GM20000 (cell line): ENCODE results near the gene CDHR3.

ENCODE experiments used
- DNase-seq: peaks from one replicate; pipeline ENCODE4 v3.0.0; 2012; ENCODE audit warnings: low spot score
- TF ChIP-seq, protein P1 (sequence below): IDR thresholded peaks from 2 replicates; pipeline ENCODE4 v1.5.1; 2012; ENCODE audit warnings: mild to moderate bottlenecking, control low read depth; ENCODE audit errors: extremely low read depth, missing control alignments

CDHR3 gene, protein sequence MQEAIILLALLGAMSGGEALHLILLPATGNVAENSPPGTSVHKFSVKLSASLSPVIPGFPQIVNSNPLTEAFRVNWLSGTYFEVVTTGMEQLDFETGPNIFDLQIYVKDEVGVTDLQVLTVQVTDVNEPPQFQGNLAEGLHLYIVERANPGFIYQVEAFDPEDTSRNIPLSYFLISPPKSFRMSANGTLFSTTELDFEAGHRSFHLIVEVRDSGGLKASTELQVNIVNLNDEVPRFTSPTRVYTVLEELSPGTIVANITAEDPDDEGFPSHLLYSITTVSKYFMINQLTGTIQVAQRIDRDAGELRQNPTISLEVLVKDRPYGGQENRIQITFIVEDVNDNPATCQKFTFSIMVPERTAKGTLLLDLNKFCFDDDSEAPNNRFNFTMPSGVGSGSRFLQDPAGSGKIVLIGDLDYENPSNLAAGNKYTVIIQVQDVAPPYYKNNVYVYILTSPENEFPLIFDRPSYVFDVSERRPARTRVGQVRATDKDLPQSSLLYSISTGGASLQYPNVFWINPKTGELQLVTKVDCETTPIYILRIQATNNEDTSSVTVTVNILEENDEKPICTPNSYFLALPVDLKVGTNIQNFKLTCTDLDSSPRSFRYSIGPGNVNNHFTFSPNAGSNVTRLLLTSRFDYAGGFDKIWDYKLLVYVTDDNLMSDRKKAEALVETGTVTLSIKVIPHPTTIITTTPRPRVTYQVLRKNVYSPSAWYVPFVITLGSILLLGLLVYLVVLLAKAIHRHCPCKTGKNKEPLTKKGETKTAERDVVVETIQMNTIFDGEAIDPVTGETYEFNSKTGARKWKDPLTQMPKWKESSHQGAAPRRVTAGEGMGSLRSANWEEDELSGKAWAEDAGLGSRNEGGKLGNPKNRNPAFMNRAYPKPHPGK

DNA sequence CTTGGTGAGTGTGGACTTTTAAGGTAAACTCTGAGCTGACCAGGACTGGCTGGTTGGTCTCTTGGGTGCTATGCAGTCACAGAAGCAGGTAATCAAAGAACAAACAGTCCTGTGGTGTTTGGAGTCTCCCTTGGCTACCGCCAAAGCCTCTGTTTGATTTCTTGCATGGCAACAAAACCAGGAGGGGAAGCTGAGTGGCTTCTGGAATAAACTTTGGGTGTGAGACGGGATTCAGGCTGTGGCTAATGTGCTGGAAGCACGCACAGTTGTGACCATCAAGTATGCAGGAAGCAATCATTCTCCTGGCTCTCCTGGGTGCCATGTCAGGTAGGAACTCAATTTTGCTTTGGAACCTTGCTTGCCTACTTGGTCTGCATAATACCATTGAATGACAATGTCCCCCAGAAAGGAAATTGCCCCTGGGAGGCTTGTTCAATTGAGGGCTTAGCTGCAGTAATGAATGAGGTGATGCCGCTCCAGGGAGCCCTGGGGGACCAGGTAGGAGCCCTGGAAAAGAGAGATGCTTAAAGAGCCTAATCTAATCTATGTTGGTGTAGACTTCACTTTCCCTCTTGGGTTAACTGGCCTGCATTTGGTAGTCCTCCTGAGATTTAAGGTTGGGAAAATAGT, at the start of gene CDHR3:
CDHR3 (plus strand) TSS at position 227 of the 630 bp plus-strand sequence; CDS start at position 282, 55 bp downstream.
- TF ChIP-seq, protein P1, sequence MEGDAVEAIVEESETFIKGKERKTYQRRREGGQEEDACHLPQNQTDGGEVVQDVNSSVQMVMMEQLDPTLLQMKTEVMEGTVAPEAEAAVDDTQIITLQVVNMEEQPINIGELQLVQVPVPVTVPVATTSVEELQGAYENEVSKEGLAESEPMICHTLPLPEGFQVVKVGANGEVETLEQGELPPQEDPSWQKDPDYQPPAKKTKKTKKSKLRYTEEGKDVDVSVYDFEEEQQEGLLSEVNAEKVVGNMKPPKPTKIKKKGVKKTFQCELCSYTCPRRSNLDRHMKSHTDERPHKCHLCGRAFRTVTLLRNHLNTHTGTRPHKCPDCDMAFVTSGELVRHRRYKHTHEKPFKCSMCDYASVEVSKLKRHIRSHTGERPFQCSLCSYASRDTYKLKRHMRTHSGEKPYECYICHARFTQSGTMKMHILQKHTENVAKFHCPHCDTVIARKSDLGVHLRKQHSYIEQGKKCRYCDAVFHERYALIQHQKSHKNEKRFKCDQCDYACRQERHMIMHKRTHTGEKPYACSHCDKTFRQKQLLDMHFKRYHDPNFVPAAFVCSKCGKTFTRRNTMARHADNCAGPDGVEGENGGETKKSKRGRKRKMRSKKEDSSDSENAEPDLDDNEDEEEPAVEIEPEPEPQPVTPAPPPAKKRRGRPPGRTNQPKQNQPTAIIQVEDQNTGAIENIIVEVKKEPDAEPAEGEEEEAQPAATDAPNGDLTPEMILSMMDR = no peak
- no peak for DNase-seq

DNA sequence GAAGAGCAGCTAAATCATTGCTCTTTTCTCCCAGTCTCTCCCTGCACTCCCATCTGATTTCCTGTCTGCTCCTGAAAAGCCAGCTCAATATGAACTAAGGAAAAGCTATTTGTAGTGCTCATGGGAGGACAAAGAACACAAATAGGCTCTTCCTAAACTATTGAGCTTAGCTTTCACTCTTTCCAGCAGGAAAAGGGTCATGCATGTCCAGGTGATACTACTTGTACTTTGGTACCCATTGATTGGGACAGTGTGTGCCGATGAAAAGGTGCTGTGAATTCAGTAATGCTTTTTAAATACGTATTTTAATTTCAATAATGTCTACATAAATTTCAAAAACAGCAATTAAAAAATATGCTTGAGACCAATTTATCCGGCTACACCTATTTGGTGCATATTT, 49.1 kb upstream of the CDHR3 start:
- TF ChIP-seq, protein P1 = no peak
- no peak for DNase-seq

DNA sequence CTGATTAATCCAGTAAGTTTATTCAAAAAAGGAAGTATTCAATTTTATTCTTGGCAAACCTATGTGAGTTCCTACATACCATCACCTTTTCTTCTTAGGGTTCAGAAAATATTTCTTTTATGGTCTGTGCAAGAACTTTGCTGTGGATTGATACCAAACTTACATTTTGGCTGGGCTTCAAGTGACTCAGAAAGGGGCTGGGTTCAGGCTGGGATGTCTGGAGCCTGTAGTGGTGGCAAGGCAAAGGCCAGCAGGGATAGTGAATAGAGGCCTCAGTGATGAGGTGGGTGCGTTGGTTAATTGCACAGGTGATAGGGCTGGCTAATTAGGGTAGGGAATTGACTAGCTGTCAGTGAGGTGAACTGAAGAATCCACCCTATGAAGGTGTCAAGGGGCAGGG, 46.5 kb upstream of the CDHR3 start:
- TF ChIP-seq, protein P1 = no peak
- no peak for DNase-seq

DNA sequence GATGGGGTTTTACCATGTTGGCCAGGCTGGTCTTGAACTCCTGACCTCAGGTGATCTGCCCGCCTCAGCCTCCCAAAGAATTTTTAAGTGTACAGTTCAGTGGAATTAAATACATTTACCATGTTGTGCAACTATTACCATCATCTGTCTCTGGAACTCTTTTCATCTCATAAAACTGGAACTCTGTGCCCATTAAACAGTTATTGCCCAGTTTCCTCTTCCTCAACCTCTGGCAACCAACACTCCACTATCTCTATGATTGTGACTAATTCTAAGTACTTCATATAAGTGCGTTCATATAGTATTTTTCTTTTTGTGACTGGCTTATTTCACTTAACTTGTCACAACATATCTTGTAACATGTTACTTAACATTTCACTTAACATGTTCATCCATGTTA, 45.4 kb upstream of the CDHR3 start:
- no peak for DNase-seq
- TF ChIP-seq, protein P1 = no peak

DNA sequence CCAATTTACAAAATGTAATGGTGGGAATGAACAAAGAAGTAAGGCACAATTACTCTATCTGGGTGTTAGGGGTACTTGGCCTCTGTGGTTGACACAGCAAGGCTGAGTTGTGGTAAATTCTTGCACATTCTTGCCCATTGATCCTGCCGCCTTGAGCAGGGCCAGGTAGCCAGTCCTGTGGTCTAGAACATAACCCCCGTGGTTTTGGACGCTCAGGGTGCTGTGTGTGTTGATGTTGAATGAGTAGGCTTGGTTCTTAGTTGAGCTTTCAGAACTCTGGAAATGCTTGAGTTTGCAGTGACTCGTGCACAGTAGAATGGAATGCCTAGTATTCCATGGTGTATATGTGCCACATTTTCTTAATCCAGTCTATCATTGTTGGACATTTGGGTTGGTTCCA, 42.3 kb upstream of the CDHR3 start:
- TF ChIP-seq, protein P1 = no peak
- DNase-seq = no peak

DNA sequence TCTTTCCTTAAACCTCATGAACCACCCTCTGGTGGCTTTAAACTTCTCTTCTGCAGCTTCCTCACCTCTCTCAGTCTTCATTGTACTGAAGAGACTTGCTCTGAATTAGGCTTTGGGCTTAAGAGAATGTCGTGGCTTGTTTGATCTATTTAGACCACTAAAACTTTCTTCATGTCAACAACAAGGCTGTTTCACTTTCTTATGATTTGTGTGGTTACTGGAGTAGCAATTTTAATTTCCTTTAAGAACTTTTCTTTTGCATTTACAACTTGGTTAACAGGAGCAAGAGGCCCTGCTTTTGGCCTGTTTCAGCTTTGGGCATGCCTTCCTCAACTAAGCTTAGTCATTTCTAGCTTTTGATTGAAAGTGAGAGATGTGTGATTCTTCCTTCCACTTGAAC, 38.1 kb upstream of the CDHR3 start:
- TF ChIP-seq, protein P1 = no peak
- DNase-seq = no peak

DNA sequence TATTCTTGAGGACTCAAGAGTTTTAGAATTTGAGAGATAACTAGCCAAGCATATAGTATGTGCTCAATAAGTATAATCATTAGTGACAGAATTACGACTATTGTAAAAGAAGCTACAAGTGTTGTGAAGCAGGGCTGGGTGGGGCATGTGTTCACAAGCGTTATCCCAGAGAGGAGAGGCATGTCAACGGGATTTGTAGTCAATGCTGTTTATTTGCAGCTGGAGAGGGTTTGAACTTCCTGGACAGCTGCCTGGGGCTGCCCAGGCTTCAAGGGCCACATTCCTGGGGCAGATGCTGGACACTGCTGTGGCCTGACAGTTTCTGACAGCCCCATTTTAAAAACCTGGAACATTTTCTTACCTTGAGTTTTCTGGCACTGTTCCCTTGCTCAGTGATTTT, 36.9 kb upstream of the CDHR3 start:
- DNase-seq = no peak
- TF ChIP-seq, protein P1 = no peak
